Activated T-cell treated with anti-CD3 and anti-CD28 coated beads, Interleukin-2, amount 50 U/mL, for 24 hours (primary cell): Measurements from ENCODE around the gene CSNK1D.

Experiments
- DNase-seq: peaks from one replicate; pipeline ENCODE4 v3.0.0-alpha.2; 2020
- H3K27ac Mint-ChIP-seq: 2 replicates; pipeline ENCODE4 v1.8.0; 2020; ENCODE audit warnings: mild to moderate bottlenecking, mixed read lengths
- H3K27me3 Mint-ChIP-seq: 2 replicates; pipeline ENCODE4 v1.8.0; 2020; ENCODE audit warnings: mixed read lengths
- H3K36me3 Mint-ChIP-seq: 2 replicates; pipeline ENCODE4 v1.8.0; 2020; ENCODE audit warnings: low read depth, mixed read lengths
- H3K4me1 Mint-ChIP-seq: 2 replicates; pipeline ENCODE4 v1.8.0; 2020; ENCODE audit warnings: low read depth, mixed read lengths
- H3K4me3 Mint-ChIP-seq: 2 replicates; pipeline ENCODE4 v1.8.0; 2020; ENCODE audit warnings: mild to moderate bottlenecking, moderate library complexity, mixed read lengths
- H3K9me3 Mint-ChIP-seq: 2 replicates; pipeline ENCODE4 v1.8.0; 2020; ENCODE audit warnings: mixed read lengths

Gene CSNK1D

GRCh38 chr17:82240506-82241182 lies 32.9 kb downstream of the CSNK1D start:
- Mint-ChIP-seq H3K4me3 (no peak overlapping the region), H3K4me1 (peaks cover 72% of the 10 kb centered on the region), H3K36me3 (peaks cover 62% of the 10 kb centered on the region), H3K27ac (peak overlapping the region; percentile 88), H3K27me3 (no peaks in the 10 kb centered on the region), H3K9me3 (no peaks in the 10 kb centered on the region)
- DNase-seq: no peak

- no peaks in the 10 kb centered on the region for H3K27me3 Mint-ChIP-seq
These were observed 33.5 kb downstream of the CSNK1D start for GRCh38 chr17:82239926-82240505.

GRCh38 chr17:82239401-82239925 lies 34.0 kb downstream of the CSNK1D start:
- no peak for DNase-seq
- H3K4me1 Mint-ChIP-seq: peaks cover 72% of the 10 kb centered on the region
- peak overlapping the region; percentile 88 for H3K27ac Mint-ChIP-seq
- H3K9me3 Mint-ChIP-seq: no peaks in the 10 kb centered on the region
- peaks cover 50% of the 10 kb centered on the region for H3K36me3 Mint-ChIP-seq
- no peak overlapping the region for H3K4me3 Mint-ChIP-seq
- no peaks in the 10 kb centered on the region for H3K27me3 Mint-ChIP-seq

More at GRCh38 chr17:82239926-82240505, 33.5 kb downstream of the CSNK1D start:
- no peak for DNase-seq
- peaks cover 72% of the 10 kb centered on the region for H3K4me1 Mint-ChIP-seq
- peaks cover 56% of the 10 kb centered on the region for H3K36me3 Mint-ChIP-seq
- no peak overlapping the region for H3K4me3 Mint-ChIP-seq
- peak overlapping the region; percentile 88 for H3K27ac Mint-ChIP-seq
- no peaks in the 10 kb centered on the region for H3K9me3 Mint-ChIP-seq

- H3K4me3 Mint-ChIP-seq: peak overlapping the region; percentile 52
- peaks cover 42% of the 10 kb centered on the region for H3K36me3 Mint-ChIP-seq
- peaks cover 66% of the 10 kb centered on the region for H3K4me1 Mint-ChIP-seq
- H3K27ac Mint-ChIP-seq: peak overlapping the region; percentile 80
- H3K27me3 Mint-ChIP-seq: no peaks in the 10 kb centered on the region
- H3K9me3 Mint-ChIP-seq: no peaks in the 10 kb centered on the region
- peak; percentile 76 for DNase-seq
These were observed 34.9 kb downstream of the CSNK1D start for GRCh38 chr17:82238472-82239201.

- H3K27me3 Mint-ChIP-seq: no peaks in the 10 kb centered on the region
- no peaks in the 10 kb centered on the region for H3K9me3 Mint-ChIP-seq
- no peak for DNase-seq
- peaks cover 60% of the 10 kb centered on the region for H3K4me1 Mint-ChIP-seq
- H3K27ac Mint-ChIP-seq: peak overlapping the region; percentile 80
- H3K36me3 Mint-ChIP-seq: peaks cover 34% of the 10 kb centered on the region
- peak overlapping the region; percentile 52 for H3K4me3 Mint-ChIP-seq
These were observed 35.6 kb downstream of the CSNK1D start for GRCh38 chr17:82237746-82238471.

- Mint-ChIP-seq H3K9me3 (no peaks in the 10 kb centered on the region), H3K27me3 (no peaks in the 10 kb centered on the region), H3K27ac (no peak overlapping the region), H3K4me3 (no peak overlapping the region), H3K4me1 (peaks cover 53% of the 10 kb centered on the region), H3K36me3 (peaks cover 27% of the 10 kb centered on the region)
- no peak for DNase-seq
These were observed 36.3 kb downstream of the CSNK1D start for GRCh38 chr17:82237083-82237745.

GRCh38 chr17:82236142-82236971 lies 37.1 kb downstream of the CSNK1D start:
- Mint-ChIP-seq H3K27me3 (no peaks in the 10 kb centered on the region), H3K4me3 (no peak overlapping the region), H3K36me3 (peaks cover 23% of the 10 kb centered on the region), H3K27ac (peak overlapping the region; percentile 26), H3K9me3 (no peaks in the 10 kb centered on the region), H3K4me1 (peaks cover 45% of the 10 kb centered on the region)
- DNase-seq: peak; percentile 84

GRCh38 chr17:82235775-82236141 lies 37.7 kb downstream of the CSNK1D start:
- peak overlapping the region; percentile 26 for H3K27ac Mint-ChIP-seq
- H3K36me3 Mint-ChIP-seq: peaks cover 20% of the 10 kb centered on the region
- DNase-seq: no peak
- no peaks in the 10 kb centered on the region for H3K27me3 Mint-ChIP-seq
- H3K4me1 Mint-ChIP-seq: peaks cover 39% of the 10 kb centered on the region
- no peaks in the 10 kb centered on the region for H3K9me3 Mint-ChIP-seq
- H3K4me3 Mint-ChIP-seq: no peak overlapping the region

- DNase-seq: no peak
- peaks cover 16% of the 10 kb centered on the region for H3K36me3 Mint-ChIP-seq
- H3K27me3 Mint-ChIP-seq: no peaks in the 10 kb centered on the region
- H3K4me1 Mint-ChIP-seq: peaks cover 34% of the 10 kb centered on the region
- peak overlapping the region; percentile 55 for H3K27ac Mint-ChIP-seq
- H3K4me3 Mint-ChIP-seq: no peak overlapping the region
- H3K9me3 Mint-ChIP-seq: no peaks in the 10 kb centered on the region
These were observed 38.3 kb downstream of the CSNK1D start for GRCh38 chr17:82235056-82235774.

- Mint-ChIP-seq H3K4me3 (no peak overlapping the region), H3K27ac (no peak overlapping the region), H3K27me3 (no peaks in the 10 kb centered on the region), H3K4me1 (peaks cover 33% of the 10 kb centered on the region), H3K9me3 (no peaks in the 10 kb centered on the region), H3K36me3 (peaks cover 14% of the 10 kb centered on the region)
- no peak for DNase-seq
These were observed 39.1 kb downstream of the CSNK1D start for GRCh38 chr17:82234211-82235055.

GRCh38 chr17:82232876-82233785 lies 40.4 kb downstream of the CSNK1D start:
- peaks cover 5% of the 10 kb centered on the region for H3K36me3 Mint-ChIP-seq

More at GRCh38 chr17:82232876-82233785, 40.4 kb downstream of the CSNK1D start:
- no peak overlapping the region for H3K4me3 Mint-ChIP-seq
- DNase-seq: no peak
- H3K27ac Mint-ChIP-seq: no peak overlapping the region
- H3K9me3 Mint-ChIP-seq: no peaks in the 10 kb centered on the region
- H3K4me1 Mint-ChIP-seq: peaks cover 22% of the 10 kb centered on the region
- H3K27me3 Mint-ChIP-seq: no peaks in the 10 kb centered on the region
